ENCODE results near the gene GLS2.

- TF ChIP-seq CTCF (IDR thresholded peaks at IDR 0.05), result no peak
- TF ChIP-seq POLR2A (IDR thresholded peaks at IDR 0.05), result peak in 1 of 2 donors; percentile 35
Observed at GRCh38 chr12:56468216-56469006, 19.6 kb downstream of the GLS2 start, which contains the start of gene SPRYD4.
